Testis (tissue), 2 donors: ENCODE results near the gene SMYD3.

Experiments
- CTCF ChIP-seq, 3 experiments: fragments of 450-650 bp in 2 of 3; fragments of 200-600 bp in 1 of 3; sonication (generic) in 1 of 3; IDR thresholded peaks; one replicate each; pipeline ENCODE4 v1.5.1; 2016 to 2019; ENCODE audit warnings: antibody characterized with exemption in 3 of 3, mild to moderate bottlenecking in 2 of 3, moderate library complexity in 1 of 3
- POLR2A ChIP-seq: fragments of 450-650 bp; IDR thresholded peaks from one replicate; pipeline ENCODE4 v1.6.1; 2017; ENCODE audit warnings: antibody characterized with exemption, mild to moderate bottlenecking, moderate library complexity

DNA sequence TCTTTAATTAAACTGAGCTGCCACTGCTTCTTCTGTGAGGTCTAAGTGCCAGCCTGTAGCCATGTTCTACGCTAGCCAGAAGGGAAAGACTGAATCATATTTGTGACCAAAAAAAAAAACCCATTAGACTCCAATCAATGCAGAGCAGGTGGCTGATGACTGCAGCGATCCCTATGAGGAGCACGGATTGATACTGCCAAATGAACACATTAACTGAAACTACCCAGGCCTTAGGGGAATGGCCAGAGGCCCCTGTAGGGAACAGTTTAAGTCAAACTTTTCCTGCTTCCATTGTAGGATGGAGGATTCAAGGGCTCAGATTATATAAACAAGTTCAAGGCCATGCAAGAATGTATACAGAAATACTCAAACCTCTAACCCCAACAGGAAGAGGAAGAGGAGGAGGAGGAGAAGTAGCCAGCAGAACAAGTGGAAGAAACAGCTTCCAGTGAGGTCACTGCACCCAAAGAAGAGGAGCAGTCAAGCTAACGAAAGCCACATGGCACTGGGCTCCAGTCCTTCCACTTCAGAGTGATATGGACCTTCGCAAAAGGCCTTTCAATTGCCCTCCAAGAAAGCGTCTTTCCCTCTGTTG lies 328.3 kb downstream of the SMYD3 start:
- TF ChIP-seq CTCF (IDR thresholded peaks at IDR 0.05) (no peak), POLR2A (no peak)
